Testis (tissue), 3 donors: ENCODE measurements around the gene CFAP61. TPM values are rescaled to one million over a fixed set of nuclear protein-coding genes. Genes with fewer than 3 reads are reported as not detected.

Experiments used
- DNase-seq: peaks from one replicate; pipeline ENCODE4 v3.0.0-alpha.2; 2019
- H3K27ac ChIP-seq, 2 donors: fragments of 200-600 bp; sonication (generic); one replicate each; pipeline ENCODE4 v1.5.1; 2019
- H3K27me3 ChIP-seq: fragments of 200-600 bp; sonication (generic); one replicate; pipeline ENCODE4 v1.5.1; 2019
- H3K36me3 ChIP-seq: fragments of 200-600 bp; sonication (generic); one replicate; pipeline ENCODE4 v1.5.1; 2017; ENCODE audit warnings: low read depth; ENCODE audit errors: missing control alignments
- H3K4me1 ChIP-seq: fragments of 200-600 bp; sonication (generic); one replicate; pipeline ENCODE4 v1.5.1; 2019
- H3K4me3 ChIP-seq, 2 donors: fragments of 200-600 bp; sonication (generic); one replicate each; pipeline ENCODE4 v1.5.1; 2017 to 2019
- H3K9me3 ChIP-seq: fragments of 200-600 bp; sonication (generic); one replicate; pipeline ENCODE4 v1.5.1; 2017
- POLR2A ChIP-seq: fragments of 450-650 bp; IDR thresholded peaks from one replicate; pipeline ENCODE4 v1.6.1; 2017; ENCODE audit warnings: antibody characterized with exemption, mild to moderate bottlenecking, moderate library complexity
- WGBS, 2 donors: methylation state at CpG; one replicate each; pipeline ENCODE4 v1.1.5; 2018; 5-methylcytosine and 5-hydroxymethylcytosine counted together
- intact Hi-C: fragments of 100-400 bp; cut with DNase I; formaldehyde crosslinking; loops from one replicate; pipeline ENCODE4 v1.15.1; 2023; ENCODE audit warnings: low total_unique reads
- polyA plus RNA-seq: library from polyadenylated mRNA; stranded (reverse); fragments of 350-450 nt; fragmentation: Illumina TruSeq; extraction: RNeasy Lipid Tissue Mini Kit (QIAGEN cat#74804); gene quantifications from one replicate; pipeline ENCODE4 v1.2.3, GENCODE V29; 2014; ENCODE audit warnings: low read depth, low replicate concordance; ENCODE audit not compliant: insufficient read depth
- total RNA-seq, 2 donors: library from RNA; depleted of rRNA; stranded (reverse); fragments of >200 nt; gene quantifications; one replicate each; pipeline ENCODE4 v1.2.3, GENCODE V29; 2016
- TF ChIP-seq, protein P1 (sequence below), 3 experiments: fragments of 450-650 bp in 2 of 3; fragments of 200-600 bp in 1 of 3; sonication (generic) in 1 of 3; IDR thresholded peaks; one replicate each; pipeline ENCODE4 v1.5.1; 2016 to 2019; ENCODE audit warnings: antibody characterized with exemption in 3 of 3, mild to moderate bottlenecking in 2 of 3, moderate library complexity in 1 of 3

The CFAP61 gene
- total and polyA plus RNA-seq, 3 donors from 2014 or later: 21.4 to 76.0 (median 27.3) TPM

DNA sequence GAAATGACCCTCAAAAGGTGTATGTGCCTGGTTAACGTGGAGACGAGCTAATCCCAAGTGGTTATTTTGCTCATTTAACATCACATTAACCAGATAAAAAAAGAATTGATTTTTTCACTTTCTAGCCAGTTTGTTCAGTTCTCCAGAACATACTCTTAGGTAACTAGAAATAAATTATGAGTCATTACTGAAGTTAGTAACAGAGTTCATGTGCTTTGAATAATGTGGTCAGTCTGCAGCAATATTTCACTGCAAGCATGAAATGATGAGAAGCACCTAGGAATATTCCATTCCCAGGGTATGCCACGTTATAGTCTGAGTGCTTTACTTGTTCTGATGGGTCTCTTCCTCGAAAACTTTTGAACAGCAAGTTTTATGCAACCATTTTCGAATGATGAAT, 177.3 kb downstream of the CFAP61 start:
- WGBS, 2 donors: 80 to 88% methylated on average over 5 of the region's 5 CpGs
- Histone ChIP-seq H3K36me3 (no peaks in the 10 kb centered on the region), H3K4me3 (no peak overlapping the region), H3K27ac (no peak overlapping the region), H3K4me1 (no peaks in the 10 kb centered on the region), H3K27me3 (no peaks in the 10 kb centered on the region), H3K9me3 (no peaks in the 10 kb centered on the region)
- TF ChIP-seq, protein P1, sequence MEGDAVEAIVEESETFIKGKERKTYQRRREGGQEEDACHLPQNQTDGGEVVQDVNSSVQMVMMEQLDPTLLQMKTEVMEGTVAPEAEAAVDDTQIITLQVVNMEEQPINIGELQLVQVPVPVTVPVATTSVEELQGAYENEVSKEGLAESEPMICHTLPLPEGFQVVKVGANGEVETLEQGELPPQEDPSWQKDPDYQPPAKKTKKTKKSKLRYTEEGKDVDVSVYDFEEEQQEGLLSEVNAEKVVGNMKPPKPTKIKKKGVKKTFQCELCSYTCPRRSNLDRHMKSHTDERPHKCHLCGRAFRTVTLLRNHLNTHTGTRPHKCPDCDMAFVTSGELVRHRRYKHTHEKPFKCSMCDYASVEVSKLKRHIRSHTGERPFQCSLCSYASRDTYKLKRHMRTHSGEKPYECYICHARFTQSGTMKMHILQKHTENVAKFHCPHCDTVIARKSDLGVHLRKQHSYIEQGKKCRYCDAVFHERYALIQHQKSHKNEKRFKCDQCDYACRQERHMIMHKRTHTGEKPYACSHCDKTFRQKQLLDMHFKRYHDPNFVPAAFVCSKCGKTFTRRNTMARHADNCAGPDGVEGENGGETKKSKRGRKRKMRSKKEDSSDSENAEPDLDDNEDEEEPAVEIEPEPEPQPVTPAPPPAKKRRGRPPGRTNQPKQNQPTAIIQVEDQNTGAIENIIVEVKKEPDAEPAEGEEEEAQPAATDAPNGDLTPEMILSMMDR (IDR thresholded peaks at IDR 0.05): no peak
- TF ChIP-seq POLR2A: no peak
- intact Hi-C loops: no loop called here
- no peak for DNase-seq

DNA sequence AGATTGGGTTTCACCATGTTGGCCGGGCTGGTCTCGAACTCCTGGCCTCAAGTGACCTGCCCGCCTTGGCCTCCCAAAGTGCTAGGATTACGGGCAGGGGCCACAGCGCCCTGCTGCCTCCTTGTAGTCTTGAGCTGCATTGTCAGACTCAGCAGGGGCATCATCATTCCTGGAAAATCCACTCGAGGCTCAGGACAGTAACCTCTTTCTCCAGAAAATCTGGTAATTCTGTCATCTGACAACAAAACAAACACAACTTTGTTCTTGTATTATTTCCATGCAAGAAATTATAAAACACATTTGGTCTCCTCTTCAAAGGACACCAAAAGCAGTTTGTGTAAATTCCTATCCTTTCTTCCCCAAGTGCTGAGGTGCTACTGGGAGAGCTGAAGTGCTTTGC, 178.4 kb downstream of the CFAP61 start:
- WGBS, 2 donors: 91 to 99% methylated on average over 6 of the region's 6 CpGs
- Histone ChIP-seq H3K4me3 (no peak overlapping the region), H3K27me3 (no peaks in the 10 kb centered on the region), H3K36me3 (no peaks in the 10 kb centered on the region), H3K4me1 (no peaks in the 10 kb centered on the region), H3K9me3 (no peaks in the 10 kb centered on the region), H3K27ac (no peak overlapping the region)
- TF ChIP-seq, protein P1 (IDR thresholded peaks at IDR 0.05): no peak
- TF ChIP-seq POLR2A: no peak
- intact Hi-C loops: no loop called here
- DNase-seq: no peak

GRCh38 chr20:20231528-20232298, 179.4 kb downstream of the CFAP61 start:
- H3K27me3 ChIP-seq: no peaks in the 10 kb centered on the region
- H3K4me1 ChIP-seq: no peaks in the 10 kb centered on the region
- H3K4me3 ChIP-seq: no peak overlapping the region
- TF ChIP-seq, protein P1 (IDR thresholded peaks at IDR 0.05): no peak
- TF ChIP-seq POLR2A: no peak
- 68 to 78% methylated on average over 11 of the region's 11 CpGs for WGBS, 2 donors
- no peak for DNase-seq
- no peaks in the 10 kb centered on the region for H3K9me3 ChIP-seq
- intact Hi-C loops: no loop called here
- no peaks in the 10 kb centered on the region for H3K36me3 ChIP-seq
- H3K27ac ChIP-seq: no peak overlapping the region

DNA sequence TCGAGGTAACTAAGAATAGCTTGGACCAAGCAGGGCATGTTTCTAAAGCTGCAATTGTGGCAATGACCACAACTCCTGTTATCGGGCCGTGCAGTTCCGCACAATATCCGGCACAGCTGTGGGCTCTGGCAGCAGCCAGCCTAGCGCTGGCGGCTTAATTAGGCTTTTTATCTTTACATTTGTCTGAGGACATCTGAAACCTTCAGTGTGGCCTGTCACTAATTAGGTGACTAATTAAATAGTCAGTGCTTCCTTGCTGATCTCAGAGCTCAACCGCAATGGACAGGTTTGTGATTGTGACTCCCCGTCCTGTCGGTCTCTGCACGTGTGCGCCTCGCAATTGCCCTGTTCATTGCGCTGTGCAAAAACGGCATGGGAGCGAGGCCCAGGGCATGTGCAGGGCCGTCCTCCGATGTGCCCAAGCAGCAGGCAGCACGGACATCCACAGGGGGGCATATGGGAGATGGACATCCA, 180.7 kb downstream of the CFAP61 start:
- no peaks in the 10 kb centered on the region for H3K9me3 ChIP-seq
- intact Hi-C loops: no loop called here
- TF ChIP-seq POLR2A: no peak
- TF ChIP-seq, protein P1 (IDR thresholded peaks at IDR 0.05): no peak
- no peak for DNase-seq
- H3K4me3 ChIP-seq: no peak overlapping the region
- H3K27ac ChIP-seq: no peak overlapping the region
- no peaks in the 10 kb centered on the region for H3K36me3 ChIP-seq
- H3K4me1 ChIP-seq: no peaks in the 10 kb centered on the region
- 76 to 80% methylated on average over 19 of the region's 19 CpGs for WGBS, 2 donors
- no peaks in the 10 kb centered on the region for H3K27me3 ChIP-seq

GRCh38 chr20:20235681-20236080, 183.3 kb downstream of the CFAP61 start:
- no peak overlapping the region for H3K27ac ChIP-seq
- H3K4me1 ChIP-seq: no peaks in the 10 kb centered on the region
- intact Hi-C loops: no loop called here
- no peak overlapping the region for H3K4me3 ChIP-seq
- no peak for DNase-seq
- H3K27me3 ChIP-seq: no peaks in the 10 kb centered on the region
- no peak for TF ChIP-seq POLR2A
- no peaks in the 10 kb centered on the region for H3K9me3 ChIP-seq
- no peaks in the 10 kb centered on the region for H3K36me3 ChIP-seq
- 87 to 93% methylated on average over 4 of the region's 4 CpGs for WGBS, 2 donors
